ENCODE results near the gene AKNAD1. TPM values are rescaled to one million over a fixed set of nuclear protein-coding genes. Genes with fewer than 3 reads are reported as not detected.

The AKNAD1 gene
- total RNA-seq, 4 donors from 2014 or later, result 0.84 TPM; not detected in 3

DNA sequence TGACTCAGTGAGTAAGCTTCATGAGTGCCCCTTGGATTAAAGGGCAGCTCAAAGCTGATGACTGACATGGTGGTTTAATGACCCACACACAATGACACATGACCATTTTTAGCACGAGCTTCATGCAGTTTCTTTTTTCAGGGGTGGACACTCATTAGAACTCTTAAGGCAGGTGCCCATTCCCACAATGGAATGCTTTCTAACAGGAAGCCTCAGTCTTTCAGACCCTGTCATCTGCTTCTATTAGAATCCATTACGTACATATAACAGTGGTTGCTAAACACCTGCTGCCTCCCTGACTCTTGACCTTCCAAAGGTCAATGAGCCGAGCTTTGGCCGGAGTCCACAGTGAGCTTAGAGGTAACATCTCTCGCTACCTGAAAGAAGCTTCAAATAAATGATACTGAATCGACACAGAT lies 27.4 kb downstream of the AKNAD1 start:
- DNase-seq (ENCODE audit: low spot score), result no peak
- no peak for ATAC-seq (ENCODE audit: low FRiP score)
- TF ChIP-seq, protein P1, sequence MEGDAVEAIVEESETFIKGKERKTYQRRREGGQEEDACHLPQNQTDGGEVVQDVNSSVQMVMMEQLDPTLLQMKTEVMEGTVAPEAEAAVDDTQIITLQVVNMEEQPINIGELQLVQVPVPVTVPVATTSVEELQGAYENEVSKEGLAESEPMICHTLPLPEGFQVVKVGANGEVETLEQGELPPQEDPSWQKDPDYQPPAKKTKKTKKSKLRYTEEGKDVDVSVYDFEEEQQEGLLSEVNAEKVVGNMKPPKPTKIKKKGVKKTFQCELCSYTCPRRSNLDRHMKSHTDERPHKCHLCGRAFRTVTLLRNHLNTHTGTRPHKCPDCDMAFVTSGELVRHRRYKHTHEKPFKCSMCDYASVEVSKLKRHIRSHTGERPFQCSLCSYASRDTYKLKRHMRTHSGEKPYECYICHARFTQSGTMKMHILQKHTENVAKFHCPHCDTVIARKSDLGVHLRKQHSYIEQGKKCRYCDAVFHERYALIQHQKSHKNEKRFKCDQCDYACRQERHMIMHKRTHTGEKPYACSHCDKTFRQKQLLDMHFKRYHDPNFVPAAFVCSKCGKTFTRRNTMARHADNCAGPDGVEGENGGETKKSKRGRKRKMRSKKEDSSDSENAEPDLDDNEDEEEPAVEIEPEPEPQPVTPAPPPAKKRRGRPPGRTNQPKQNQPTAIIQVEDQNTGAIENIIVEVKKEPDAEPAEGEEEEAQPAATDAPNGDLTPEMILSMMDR (IDR thresholded peaks at IDR 0.05), result no peak

DNA sequence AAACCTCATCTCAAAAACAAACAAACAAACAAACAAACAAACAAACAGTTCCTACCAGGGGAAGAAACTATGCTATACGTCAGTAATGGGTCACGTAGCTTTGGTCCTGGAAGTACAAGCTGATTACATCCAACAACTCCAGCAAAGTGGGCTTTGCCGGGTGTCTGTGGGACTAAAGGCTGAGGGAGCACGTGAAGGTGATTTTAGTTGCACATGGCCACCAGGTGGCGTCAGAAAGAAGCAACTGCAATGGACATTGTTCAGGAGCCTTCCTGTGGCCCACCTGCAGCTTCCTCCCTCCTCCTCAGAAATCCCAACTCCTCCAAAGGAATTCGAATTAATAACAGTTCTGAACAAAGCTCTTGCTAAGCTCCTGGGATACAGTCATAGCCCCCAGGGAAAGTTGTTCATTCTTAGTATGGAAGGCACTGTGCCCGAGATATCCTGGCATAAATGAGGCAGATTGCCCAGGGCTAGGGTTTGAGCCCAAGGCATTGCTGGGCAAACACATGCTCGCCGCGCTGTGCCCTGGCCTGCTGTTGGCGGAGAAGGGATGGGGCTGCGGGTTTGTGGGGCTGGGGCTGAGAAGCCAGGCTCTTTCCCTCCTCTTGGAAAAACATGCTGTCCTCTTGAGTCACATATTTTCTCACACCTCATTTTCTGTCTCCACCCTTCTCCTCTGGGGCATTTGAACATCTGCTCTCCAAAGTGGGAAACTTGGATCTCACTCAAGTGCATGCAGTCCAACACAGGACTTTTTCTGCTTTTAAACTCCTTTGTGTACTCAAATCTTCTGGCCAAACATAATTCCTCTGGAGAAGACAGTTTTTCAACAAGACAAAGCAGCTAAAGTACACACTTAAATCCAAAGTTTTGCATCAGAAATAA lies 28.6 kb downstream of the AKNAD1 start:
- ATAC-seq (ENCODE audit: low FRiP score), result peak; percentile 70
- DNase-seq (ENCODE audit: low spot score), result peak; percentile 70
- TF ChIP-seq, protein P1 (IDR thresholded peaks at IDR 0.05), result peak in 1 of 3 donors; percentile 36

DNA sequence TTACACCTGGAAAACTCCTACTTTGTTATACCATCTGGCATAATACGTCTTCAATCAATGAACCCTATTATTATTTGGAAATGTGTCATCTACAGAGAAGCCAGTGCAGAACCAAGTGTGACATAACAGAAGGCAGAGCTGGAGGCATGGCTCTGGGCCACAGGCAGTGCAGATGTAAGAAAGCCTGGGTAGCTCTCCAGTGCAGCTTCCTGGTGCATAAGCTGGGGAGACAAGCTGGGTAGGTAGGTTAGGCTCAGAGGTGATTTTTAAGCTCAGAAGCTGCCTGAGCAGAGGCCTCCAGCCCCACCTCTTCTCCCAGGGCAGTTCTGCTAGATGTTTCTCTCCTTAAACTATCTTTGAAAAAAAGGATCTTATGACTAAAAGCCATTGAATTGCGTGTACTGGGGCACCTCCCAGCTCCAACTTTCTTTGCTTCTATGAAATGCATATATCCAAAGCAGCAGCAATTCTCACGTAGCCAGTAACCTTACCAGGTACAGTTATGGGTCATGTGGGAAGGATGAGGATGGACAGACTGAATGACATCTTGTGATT lies 30.7 kb downstream of the AKNAD1 start:
- TF ChIP-seq, protein P1 (IDR thresholded peaks at IDR 0.05), result no peak
- no peak for DNase-seq (ENCODE audit: low spot score)
- ATAC-seq (ENCODE audit: low FRiP score), result no peak

DNA sequence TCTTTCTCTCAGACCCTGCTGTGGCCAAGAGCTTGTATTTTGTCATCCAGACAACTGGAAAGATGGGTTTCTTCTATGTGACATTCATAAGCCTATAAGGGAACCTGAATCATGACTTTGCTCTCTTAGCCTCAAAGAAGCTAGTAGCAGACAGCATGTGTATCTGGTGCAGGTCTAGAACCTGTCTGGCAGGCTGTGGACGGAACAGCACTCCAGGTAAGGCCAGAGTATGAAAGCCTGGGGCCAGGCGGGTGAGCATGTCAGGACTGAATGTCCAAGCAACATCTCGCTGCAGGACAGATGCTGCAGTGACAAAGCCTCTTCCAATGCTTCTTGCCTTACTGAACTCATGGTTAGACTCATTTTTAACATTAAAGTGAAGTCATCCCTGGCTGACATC lies 32.8 kb downstream of the AKNAD1 start:
- DNase-seq (ENCODE audit: low spot score), result no peak
- TF ChIP-seq, protein P1 (IDR thresholded peaks at IDR 0.05), result no peak
- no peak for ATAC-seq (ENCODE audit: low FRiP score)

DNA sequence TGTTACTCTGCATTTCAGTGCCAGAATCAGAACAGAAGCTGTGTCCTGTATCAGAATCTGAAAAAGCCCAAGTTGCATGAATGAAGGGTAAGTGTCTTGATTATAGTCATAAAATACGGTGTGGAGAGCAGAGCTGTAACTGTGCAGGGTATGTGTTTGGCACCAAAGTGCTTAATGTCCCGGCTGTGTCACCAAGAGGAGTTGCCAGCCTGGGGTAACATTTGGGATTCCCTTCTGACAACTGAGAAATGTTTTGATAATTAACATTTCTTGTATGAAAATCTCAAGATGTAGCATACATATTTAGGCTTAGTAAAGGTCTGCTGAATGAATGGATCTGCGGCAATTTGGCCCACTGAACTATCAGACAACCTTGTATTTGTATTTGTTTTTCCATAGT lies 33.3 kb downstream of the AKNAD1 start:
- TF ChIP-seq, protein P1 (IDR thresholded peaks at IDR 0.05), result no peak
- DNase-seq (ENCODE audit: low spot score) (no peak), ATAC-seq (ENCODE audit: low FRiP score) (no peak)

DNA sequence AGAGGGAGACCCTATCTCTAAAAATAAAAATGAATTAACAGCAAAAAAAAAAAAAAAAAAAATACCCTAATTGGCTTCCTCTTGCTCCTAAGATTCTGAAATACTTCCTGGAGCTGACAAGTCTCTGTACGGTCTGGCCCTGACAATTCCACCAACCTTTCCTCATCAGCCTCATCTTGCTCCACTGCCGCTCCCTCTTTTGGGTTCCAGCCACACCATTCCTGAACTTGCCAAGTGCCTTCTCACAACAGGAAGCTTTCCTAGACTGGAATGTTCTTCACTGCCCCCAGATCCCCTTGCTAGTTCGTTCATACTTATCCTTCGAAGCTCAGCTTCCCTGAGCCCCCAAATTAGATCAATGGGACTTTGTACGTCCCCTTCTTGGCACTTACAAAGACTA lies 37.0 kb downstream of the AKNAD1 start:
- no peak for ATAC-seq (ENCODE audit: low FRiP score)
- DNase-seq (ENCODE audit: low spot score), result no peak
- TF ChIP-seq, protein P1 (IDR thresholded peaks at IDR 0.05), result no peak

DNA sequence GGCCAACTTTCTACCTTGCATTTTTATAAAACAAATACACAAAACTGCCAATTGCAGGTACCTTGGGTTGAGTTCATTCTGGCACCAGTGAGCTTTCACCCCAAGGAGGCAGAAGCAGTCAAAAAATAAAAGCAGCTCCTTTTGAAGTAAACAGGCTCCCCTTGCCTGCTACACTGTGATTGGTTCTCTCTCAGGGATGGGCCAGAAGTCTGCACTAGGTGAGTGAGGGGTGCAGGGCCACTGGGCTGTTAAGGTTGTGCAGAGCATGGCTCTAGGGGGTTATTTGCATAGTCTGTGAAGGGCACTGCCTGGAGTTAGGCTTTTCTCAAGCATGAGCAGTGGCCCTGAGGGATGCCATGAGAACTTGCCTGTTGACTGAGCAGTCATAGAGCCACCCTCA lies 39.1 kb downstream of the AKNAD1 start:
- DNase-seq (ENCODE audit: low spot score) (no peak), ATAC-seq (ENCODE audit: low FRiP score) (no peak)
- TF ChIP-seq, protein P1 (IDR thresholded peaks at IDR 0.05), result no peak
